GM12891 (cell line): Measurements from ENCODE around the gene MAGI3.

Experiments
- PAX5 ChIP-seq: IDR thresholded peaks from 2 replicates; pipeline ENCODE4 v1.6.1; 2011; ENCODE audit warnings: low read length, moderate library complexity, mild to moderate bottlenecking; ENCODE audit not compliant: insufficient read depth, severe bottlenecking
- POLR2A ChIP-seq: IDR thresholded peaks from 2 replicates; pipeline ENCODE4 v1.6.1; 2011; ENCODE audit warnings: low read depth, low read length, control low read depth
- POLR2AphosphoS5 ChIP-seq: IDR thresholded peaks from 2 replicates; pipeline ENCODE4 v1.6.1; 2011; ENCODE audit warnings: low read depth, low read length, control low read depth
- POU2F2 ChIP-seq: IDR thresholded peaks from 2 replicates; pipeline ENCODE4 v1.6.1; 2011; ENCODE audit warnings: low read depth, mild to moderate bottlenecking, control low read depth, low read length, moderate library complexity
- SPI1 ChIP-seq: IDR thresholded peaks from 2 replicates; pipeline ENCODE4 v1.6.1; 2011; ENCODE audit warnings: low read depth, low read length, control low read depth
- TAF1 ChIP-seq: IDR thresholded peaks from 2 replicates; pipeline ENCODE4 v1.6.1; 2011; ENCODE audit warnings: low read depth, low read length, control low read depth

DNA sequence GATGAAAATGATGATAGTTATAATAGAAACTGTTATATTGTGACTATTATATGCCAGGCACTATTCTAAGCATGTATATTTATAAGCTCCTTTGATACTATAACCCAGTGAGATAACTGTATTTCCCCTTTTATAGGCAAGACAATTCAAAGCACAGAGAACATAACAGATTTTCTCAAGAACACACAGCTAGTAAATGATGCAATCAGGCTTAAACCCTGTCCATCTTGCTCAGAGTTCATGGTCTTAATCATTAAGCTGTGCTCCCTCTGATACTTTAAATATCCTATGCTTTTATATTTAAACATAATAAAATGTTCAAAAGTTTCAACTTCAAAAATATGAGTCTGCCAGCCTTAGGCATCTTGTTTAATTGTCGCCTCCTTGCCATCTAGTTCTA is 280.3 kb downstream of the MAGI3 start:
- no peak for TF ChIP-seq POLR2A
- no peak for TF ChIP-seq POLR2AphosphoS5
- TF ChIP-seq PAX5: no peak
- TF ChIP-seq TAF1: no peak
- no peak for TF ChIP-seq SPI1
- no peak for TF ChIP-seq POU2F2
